OCI-LY3 (cell line): ENCODE results near the gene PINLYP.

Experiments
- H2AFZ ChIP-seq: fragments of 200-600, 300-600 bp; shearing (Covaris generic); 2 replicates; pipeline ENCODE4 v1.6.0; 2014; ENCODE audit warnings: antibody characterized with exemption, low read depth, low read length
- H3K27ac ChIP-seq: fragments of 200-600, 300-600 bp; sonication (generic); 2 replicates; pipeline ENCODE4 v1.5.1; 2014; ENCODE audit warnings: mild to moderate bottlenecking, low read length, moderate library complexity, mixed read lengths
- H3K27me3 ChIP-seq: fragments of 200-600, 300-600 bp; sonication (generic); 2 replicates; pipeline ENCODE4 v1.6.1; 2014; ENCODE audit warnings: low read depth, low read length, mixed read lengths
- H3K36me3 ChIP-seq: fragments of 200-600, 300-600 bp; sonication (generic); replicated peaks from 2 replicates; pipeline ENCODE3; 2014; ENCODE audit warnings: low read depth, low read length, mixed read lengths
- H3K4me1 ChIP-seq: fragments of 300-600, 200-600 bp; sonication (generic); 2 replicates; pipeline ENCODE4 v1.6.1; 2014; ENCODE audit warnings: low read length, mixed read lengths
- H3K4me2 ChIP-seq: fragments of 200-600, 300-600 bp; sonication (generic); 2 replicates; pipeline ENCODE4 v1.6.1; 2014; ENCODE audit warnings: low read length, mixed read lengths
- H3K4me3 ChIP-seq: fragments of 300-600, 200-600 bp; sonication (generic); 2 replicates; pipeline ENCODE4 v1.5.1; 2014; ENCODE audit warnings: antibody characterized with exemption, mild to moderate bottlenecking, low read length, moderate library complexity
- H3K79me2 ChIP-seq: fragments of 300-600, 200-600 bp; shearing (Covaris generic); 2 replicates; pipeline ENCODE4 v1.6.1; 2014; ENCODE audit warnings: mild to moderate bottlenecking, low read length, mixed read lengths
- H3K9ac ChIP-seq: fragments of 300-600, 200-600 bp; shearing (Covaris generic); 2 replicates; pipeline ENCODE4 v1.6.0; 2014; ENCODE audit warnings: mild to moderate bottlenecking, low read length, moderate library complexity
- H3K9me3 ChIP-seq: fragments of 200-600, 300-600 bp; shearing (Covaris generic); 2 replicates; pipeline ENCODE4 v1.6.1; 2014; ENCODE audit warnings: low read length, mixed read lengths; ENCODE audit not compliant: insufficient read depth
- H4K20me1 ChIP-seq: fragments of 200-600, 300-600 bp; sonication (generic); 2 replicates; pipeline ENCODE4 v1.6.1; 2016; ENCODE audit warnings: low read length, mixed read lengths; ENCODE audit not compliant: insufficient read depth
- CTCF ChIP-seq: fragments of 200-600, 300-600 bp; sonication (generic); IDR thresholded peaks from 2 replicates; pipeline ENCODE4 v1.5.1; 2014; ENCODE audit warnings: antibody characterized with exemption, low read length, low read depth
- EZH2phosphoT487 ChIP-seq: fragments of 200-600 bp; shearing (Covaris generic); IDR thresholded peaks from 2 replicates; pipeline ENCODE4 v1.6.1; 2018; ENCODE audit warnings: antibody characterized with exemption, mixed run types, low read depth

The PINLYP gene

GRCh38 chr19:43569657-43570056 is 5.9 kb upstream of the PINLYP start:
- Histone ChIP-seq H3K4me1 (peaks cover 3% of the 10 kb centered on the region), H3K9ac (no peak overlapping the region), H3K4me2 (no peak overlapping the region), H3K4me3 (no peak overlapping the region), H4K20me1 (no peaks in the 10 kb centered on the region), H2AFZ (no peak overlapping the region), H3K9me3 (no peaks in the 10 kb centered on the region), H3K27me3 (no peaks in the 10 kb centered on the region), H3K36me3 (no peaks in the 10 kb centered on the region), H3K27ac (no peak overlapping the region), H3K79me2 (peaks cover 6% of the 10 kb centered on the region)
- no peak for TF ChIP-seq EZH2phosphoT487
- TF ChIP-seq CTCF: no peak

DNA sequence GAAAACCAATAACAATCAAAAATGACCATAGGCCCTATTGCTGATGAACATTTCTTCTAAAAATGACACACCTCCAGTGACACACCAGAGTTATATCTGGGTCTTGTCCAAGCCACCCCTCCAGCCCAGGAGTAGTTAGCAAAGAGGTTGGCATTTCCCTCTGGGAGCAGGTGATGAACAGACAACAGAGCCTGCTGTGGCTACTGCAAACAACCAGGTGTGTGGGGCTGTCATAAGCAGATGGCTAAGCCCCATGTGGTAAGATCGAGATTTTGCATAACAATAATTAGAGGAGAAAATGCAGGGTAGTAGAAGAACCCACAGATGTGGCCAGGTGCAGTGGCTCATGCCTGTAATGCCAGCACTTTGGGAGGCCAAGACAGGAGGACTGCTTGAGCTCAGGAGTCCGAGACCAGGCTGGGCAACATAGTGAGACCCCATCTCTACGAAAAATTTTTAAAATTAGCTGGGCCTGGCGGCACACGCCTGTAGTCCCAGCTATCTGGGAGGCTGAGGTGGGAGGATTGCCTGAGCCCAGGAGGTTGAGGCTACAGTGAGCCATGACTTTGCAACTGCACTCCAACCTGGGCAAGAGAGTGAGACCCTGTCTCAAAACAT is 5.3 kb upstream of the PINLYP start:
- TF ChIP-seq CTCF (no peak), EZH2phosphoT487 (no peak)
- Histone ChIP-seq H4K20me1 (no peaks in the 10 kb centered on the region), H3K9me3 (no peaks in the 10 kb centered on the region), H2AFZ (no peak overlapping the region), H3K4me3 (no peak overlapping the region), H3K27me3 (no peaks in the 10 kb centered on the region), H3K4me2 (no peak overlapping the region), H3K36me3 (no peaks in the 10 kb centered on the region), H3K27ac (no peak overlapping the region), H3K4me1 (peaks cover 4% of the 10 kb centered on the region), H3K79me2 (peaks cover 12% of the 10 kb centered on the region), H3K9ac (no peak overlapping the region)

GRCh38 chr19:43572171-43572588 is 3.4 kb upstream of the PINLYP start:
- no peak overlapping the region for H3K9ac ChIP-seq
- H3K4me1 ChIP-seq: peaks cover 9% of the 10 kb centered on the region
- no peaks in the 10 kb centered on the region for H3K27me3 ChIP-seq
- H3K4me3 ChIP-seq: no peak overlapping the region
- peaks cover 12% of the 10 kb centered on the region for H3K79me2 ChIP-seq
- H2AFZ ChIP-seq: no peak overlapping the region
- no peak overlapping the region for H3K27ac ChIP-seq
- H3K4me2 ChIP-seq: no peak overlapping the region
- TF ChIP-seq EZH2phosphoT487: no peak
- TF ChIP-seq CTCF: no peak
- H3K36me3 ChIP-seq: no peaks in the 10 kb centered on the region
- no peaks in the 10 kb centered on the region for H4K20me1 ChIP-seq
- H3K9me3 ChIP-seq: no peaks in the 10 kb centered on the region

GRCh38 chr19:43574424-43575155 is 1.0 kb upstream of the PINLYP start:
- Histone ChIP-seq H3K27ac (peak overlapping the region; percentile 51), H2AFZ (no peak overlapping the region), H4K20me1 (no peaks in the 10 kb centered on the region), H3K4me2 (peak overlapping the region; percentile 94), H3K9ac (peak overlapping the region; percentile 100), H3K4me3 (peak overlapping the region; percentile 99), H3K4me1 (peaks cover 9% of the 10 kb centered on the region), H3K36me3 (no peaks in the 10 kb centered on the region), H3K79me2 (peaks cover 12% of the 10 kb centered on the region), H3K27me3 (no peaks in the 10 kb centered on the region; the same call in 1 of the 2 replicates), H3K9me3 (no peaks in the 10 kb centered on the region)
- TF ChIP-seq EZH2phosphoT487 (no peak), CTCF (no peak)
